IMR-90 (cell line): ENCODE data around the gene COLEC12. TPM values are rescaled to one million over a fixed set of nuclear protein-coding genes. Genes with fewer than 3 reads are reported as not detected.

ENCODE experiments used
- ATAC-seq: fragments of 200-7000 bp; cut with Tn5 transposase; 2 replicates; pipeline ENCODE4 v1.9.1; 2020; ENCODE audit warnings: low read depth, mild to moderate bottlenecking, moderate library complexity
- BruUV-seq: library from RNA; stranded (reverse); fragments of 400-500 nt; replicated peaks from 2 replicates; lab custom pipeline; 2021; lab: Mats Ljungman, UMichigan
- CTCF ChIA-PET: fragments of 300-600 bp; formaldehyde crosslinking; extraction: SDS; loops from one replicate; lab custom pipeline; 2021; ENCODE audit warnings: antibody characterized with exemption; lab: Yijun Ruan, JAX
- POLR2A ChIA-PET: fragments of 300-600 bp; sonication (Branson Sonifier 250); formaldehyde crosslinking; loops from one replicate; lab custom pipeline; 2022; ENCODE audit warnings: antibody characterized with exemption; ENCODE audit not compliant: unreplicated experiment; lab: Charles Lee
- DNase-seq: peaks from one replicate; pipeline ENCODE4 v3.0.0; 2013
- H2AFZ ChIP-seq: replicated peaks from 2 replicates; pipeline ENCODE3; 2013; ENCODE audit warnings: low read length, mild to moderate bottlenecking; ENCODE audit not compliant: poor library complexity
- H2AK5ac ChIP-seq: 2 replicates; pipeline ENCODE4 v1.6.1; 2013; ENCODE audit warnings: low read depth, low read length, inconsistent platforms
- H2AK9ac ChIP-seq: replicated peaks from 2 replicates; pipeline ENCODE3; 2013; ENCODE audit warnings: mild to moderate bottlenecking, low read depth, low read length, moderate library complexity; ENCODE audit not compliant: poor library complexity
- H2BK120ac ChIP-seq: 2 replicates; pipeline ENCODE4 v1.6.1; 2013; ENCODE audit warnings: low read depth, low read length, inconsistent platforms
- H2BK15ac ChIP-seq: 3 replicates; pipeline ENCODE4 v1.6.1; 2013; ENCODE audit warnings: low read depth, low read length, inconsistent platforms
- H2BK20ac ChIP-seq: 2 replicates; pipeline ENCODE4 v1.6.1; 2013; ENCODE audit warnings: low read depth, mild to moderate bottlenecking, inconsistent platforms, low read length, moderate library complexity
- H2BK5ac ChIP-seq: 2 replicates; pipeline ENCODE4 v1.6.1; 2013; ENCODE audit warnings: mild to moderate bottlenecking, low read depth, low read length, inconsistent platforms; ENCODE audit not compliant: poor library complexity, severe bottlenecking
- H3K14ac ChIP-seq: replicated peaks from 2 replicates; pipeline ENCODE4 v1.6.1; 2013; ENCODE audit warnings: low read depth, low read length, inconsistent platforms
- H3K18ac ChIP-seq: 2 replicates; pipeline ENCODE4 v1.6.1; 2013; ENCODE audit warnings: low read depth, low read length, control low read depth
- H3K23ac ChIP-seq: 2 replicates; pipeline ENCODE4 v1.6.1; 2013; ENCODE audit warnings: low read depth, low read length, inconsistent platforms
- H3K27ac ChIP-seq: 2 replicates; pipeline ENCODE4 v1.5.1; 2013; ENCODE audit warnings: mild to moderate bottlenecking, control low read depth, low read length; ENCODE audit not compliant: insufficient read depth
- H3K27me3 ChIP-seq: 2 replicates; pipeline ENCODE4 v1.6.1; 2013; ENCODE audit warnings: low read length; ENCODE audit not compliant: control insufficient read depth, insufficient read depth
- H3K36me3 ChIP-seq: 2 replicates; pipeline ENCODE4 v1.6.1; 2013; ENCODE audit warnings: low read length, mixed read lengths; ENCODE audit not compliant: control insufficient read depth, insufficient read depth
- H3K4ac ChIP-seq: 2 replicates; pipeline ENCODE4 v1.6.1; 2013; ENCODE audit warnings: low read depth, low read length, inconsistent platforms
- H3K4me1 ChIP-seq: 2 replicates; pipeline ENCODE4 v1.6.1; 2013; ENCODE audit warnings: low read length, mixed read lengths; ENCODE audit not compliant: control insufficient read depth, insufficient read depth
- H3K4me2 ChIP-seq: 2 replicates; pipeline ENCODE4 v1.6.1; 2013; ENCODE audit warnings: low read depth, mild to moderate bottlenecking, control low read depth, low read length, moderate library complexity
- H3K4me3 ChIP-seq: 2 replicates; pipeline ENCODE4 v1.5.1; 2013; ENCODE audit warnings: low read depth, mild to moderate bottlenecking, control low read depth, low read length, moderate library complexity; ENCODE audit not compliant: insufficient read depth
- H3K56ac ChIP-seq: 2 replicates; pipeline ENCODE4 v1.6.1; 2013; ENCODE audit warnings: low read length, inconsistent platforms; ENCODE audit not compliant: insufficient read depth; ENCODE audit errors: extremely low read depth
- H3K79me1 ChIP-seq, 2 experiments: 2 replicates each; pipeline ENCODE4 v1.6.1; 2013; ENCODE audit warnings: low read length in 2 of 2, inconsistent platforms in 1 of 2, low read depth in 1 of 2
- H3K9ac ChIP-seq: 2 replicates; pipeline ENCODE4 v1.6.1; 2013; ENCODE audit warnings: low read depth, low read length, control low read depth
- H3K9me1 ChIP-seq: 2 replicates; pipeline ENCODE4 v1.6.1; 2013; ENCODE audit warnings: low read length, inconsistent platforms; ENCODE audit not compliant: insufficient read depth
- H3K9me3 ChIP-seq: 2 replicates; pipeline ENCODE4 v1.6.1; 2013; ENCODE audit warnings: low read length; ENCODE audit not compliant: control insufficient read depth, insufficient read depth
- H4K20me1 ChIP-seq: 2 replicates; pipeline ENCODE4 v1.6.1; 2013; ENCODE audit warnings: low read length, inconsistent platforms; ENCODE audit not compliant: insufficient read depth
- H4K5ac ChIP-seq: 2 replicates; pipeline ENCODE4 v1.6.1; 2013; ENCODE audit warnings: mild to moderate bottlenecking, low read depth, low read length, control low read depth
- H4K8ac ChIP-seq, 2 experiments: 2 replicates each; pipeline ENCODE4 v1.6.1; 2013; ENCODE audit warnings: low read depth in 2 of 2, low read length in 2 of 2, control low read depth in 1 of 2, inconsistent platforms in 1 of 2
- H4K91ac ChIP-seq: 2 replicates; pipeline ENCODE4 v1.6.1; 2013; ENCODE audit warnings: low read depth, low read length, inconsistent platforms; ENCODE audit not compliant: insufficient read depth
- BHLHE40 ChIP-seq: fragments of 150-350 bp; IDR thresholded peaks from 2 replicates; pipeline ENCODE4 v1.6.1; 2016; ENCODE audit warnings: mild to moderate bottlenecking, low read depth, low read length
- MAFK ChIP-seq: IDR thresholded peaks from 2 replicates; pipeline ENCODE4 v1.6.1; 2012; ENCODE audit warnings: low read depth, low read length, improper control_type of control experiment
- NFE2L2 ChIP-seq: fragments of 150-350 bp; IDR thresholded peaks from 2 replicates; pipeline ENCODE4 v1.6.1; 2016; ENCODE audit warnings: low read depth, mild to moderate bottlenecking, low read length
- WGBS, 2 experiments: methylation state at CpG; one replicate each; pipeline versions ENCODE4 v1.1.5 to v1.1.7; 2013; ENCODE audit warnings: missing lambda C conversion rate in 2 of 2; ENCODE audit not compliant: insufficient read length in 1 of 2; ENCODE audit errors: extremely low coverage in 2 of 2; 5-methylcytosine and 5-hydroxymethylcytosine counted together
- dilution Hi-C: fragments of 300-500 bp; cut with HindIII; formaldehyde crosslinking; loops from one replicate; pipeline ENCODE4 v1.14.3; 2018; ENCODE audit warnings: low sequenced_read_pairs; ENCODE audit not compliant: unreplicated experiment
- in situ Hi-C: fragments of 300-500 bp; cut with MboI; formaldehyde crosslinking; loops from 3 replicates; pipeline ENCODE4 v1.14.3; 2019; ENCODE audit warnings: low sequenced_read_pairs, inconsistent platforms, mixed read lengths
- intact Hi-C: fragments of 100-400 bp; cut with micrococcal nuclease; formaldehyde crosslinking; loops from 2 replicates; pipeline ENCODE4 v1.10.0; 2022
- polyA plus RNA-seq, 3 experiments: library from polyadenylated mRNA; depleted of rRNA; stranded (reverse); fragments of >200 nt; gene quantifications; 2 replicates each; pipeline ENCODE4 v1.2.3, GENCODE V29; 2012; ENCODE audit warnings: low replicate concordance in 1 of 3
- total RNA-seq: library from RNA; depleted of rRNA; stranded (reverse); fragments of >200 nt; gene quantifications from 2 replicates; pipeline ENCODE4 v1.2.3, GENCODE V29; 2012

COLEC12 gene
- total and polyA plus RNA-seq, 2 of the 4 experiments (the other 2 are of a cell fraction): 1.0 to 2.3 TPM

GRCh38 chr18:361941-362310 lies 138.6 kb downstream of the COLEC12 start:
- Histone ChIP-seq H2AFZ (peak overlapping the region; percentile 34), H3K56ac (no peak overlapping the region), H3K9me1 (peaks cover 2% of the 10 kb centered on the region; the same call in 1 of the 2 replicates), H3K4me3 (no peak overlapping the region), H3K9me3 (no peaks in the 10 kb centered on the region), H2AK9ac (peak overlapping the region; percentile 48), H3K27ac (no peak overlapping the region), H4K91ac (peak overlapping the region; percentile 29; the same call in 1 of the 2 replicates), H4K5ac (no peak overlapping the region), H3K23ac (no peak overlapping the region), H3K4me2 (no peak overlapping the region), H2AK5ac (no peak overlapping the region), H3K9ac (no peak overlapping the region), H3K18ac (no peak overlapping the region), H4K20me1 (no peaks in the 10 kb centered on the region), H2BK5ac (no peak overlapping the region), H3K4ac (no peak overlapping the region), H4K8ac (no peak overlapping the region), H3K14ac (no peak overlapping the region), H3K4me1 (no peaks in the 10 kb centered on the region), H2BK15ac (no peak overlapping the region), H2BK20ac (no peak overlapping the region), H3K36me3 (no peaks in the 10 kb centered on the region), H2BK120ac (no peak overlapping the region), H3K79me1 (no peaks in the 10 kb centered on the region), H3K27me3 (peaks cover 15% of the 10 kb centered on the region)
- WGBS, 2 experiments: no CpG with 5 or more reads among the region's 7 CpGs
- in situ Hi-C loops (no loop called here), intact Hi-C loops (no loop called here), dilution Hi-C loops (no loop called here)
- no TSS peak for BruUV-seq
- POLR2A ChIA-PET: no interaction called here
- peak; percentile 75 for ATAC-seq
- DNase-seq: peak; percentile 81
- TF ChIP-seq BHLHE40 (0 out of 2 replicates have a peak, but pooled peaks have one; percentile 17), MAFK (no peak), NFE2L2 (no peak)
- CTCF ChIA-PET: no interaction called here
